Nephron progenitor cell (in vitro differentiated cells): Measurements from ENCODE around the gene CUL9.
A peak's percentile ranks its signal among the peaks of the same experiment; 100 is the strongest.

Experiments
- DNase-seq: peaks from one replicate; pipeline ENCODE4 v3.0.0; 2021
- H3K27ac Mint-ChIP-seq: 2 replicates; pipeline ENCODE4 v1.8.0; 2021; ENCODE audit warnings: mild to moderate bottlenecking, moderate library complexity, mixed read lengths
- H3K27me3 Mint-ChIP-seq: 2 replicates; pipeline ENCODE4 v1.8.0; 2021; ENCODE audit warnings: mild to moderate bottlenecking, low read depth, mixed read lengths; ENCODE audit not compliant: poor library complexity
- H3K36me3 Mint-ChIP-seq: 2 replicates; pipeline ENCODE4 v1.8.0; 2021; ENCODE audit warnings: low read depth, mixed read lengths
- H3K4me1 Mint-ChIP-seq: 2 replicates; pipeline ENCODE4 v1.8.0; 2021; ENCODE audit warnings: mixed read lengths
- H3K4me3 Mint-ChIP-seq: 2 replicates; pipeline ENCODE4 v1.8.0; 2021; ENCODE audit warnings: mild to moderate bottlenecking, moderate library complexity, mixed read lengths
- H3K9me3 Mint-ChIP-seq: 2 replicates; pipeline ENCODE4 v1.8.0; 2021; ENCODE audit warnings: mild to moderate bottlenecking, moderate library complexity, mixed read lengths
- CTCF ChIP-seq: fragments of 200-600 bp; sonication (generic); IDR thresholded peaks from 2 replicates; pipeline ENCODE4 v1.5.0; 2021; ENCODE audit warnings: antibody characterized with exemption

CUL9 gene

GRCh38 chr6:43196337-43196736 is 14.3 kb downstream of the CUL9 start:
- Mint-ChIP-seq H3K36me3 (peaks cover 38% of the 10 kb centered on the region), H3K4me1 (peaks cover 17% of the 10 kb centered on the region), H3K9me3 (no peaks in the 10 kb centered on the region), H3K27me3 (no peaks in the 10 kb centered on the region), H3K27ac (peak overlapping the region; percentile 86), H3K4me3 (no peak overlapping the region)
- TF ChIP-seq CTCF, result no peak
- DNase-seq, result no peak

GRCh38 chr6:43199912-43200311 is 17.9 kb downstream of the CUL9 start:
- Mint-ChIP-seq H3K27me3 (peaks cover 4% of the 10 kb centered on the region), H3K9me3 (no peaks in the 10 kb centered on the region), H3K4me3 (no peak overlapping the region), H3K36me3 (peaks cover 19% of the 10 kb centered on the region), H3K4me1 (peaks cover 17% of the 10 kb centered on the region), H3K27ac (no peak overlapping the region)
- no peak for DNase-seq
- TF ChIP-seq CTCF, result no peak

- no peaks in the 10 kb centered on the region for H3K9me3 Mint-ChIP-seq
- no peak for TF ChIP-seq CTCF
- no peak overlapping the region for H3K27ac Mint-ChIP-seq
- peaks cover 4% of the 10 kb centered on the region for H3K27me3 Mint-ChIP-seq
- H3K4me3 Mint-ChIP-seq, result no peak overlapping the region
- peaks cover 19% of the 10 kb centered on the region for H3K36me3 Mint-ChIP-seq
- peaks cover 13% of the 10 kb centered on the region for H3K4me1 Mint-ChIP-seq
- DNase-seq, result no peak
These were observed 18.5 kb downstream of the CUL9 start for GRCh38 chr6:43200541-43200940.

- H3K9me3 Mint-ChIP-seq, result no peaks in the 10 kb centered on the region
- peaks cover 24% of the 10 kb centered on the region for H3K36me3 Mint-ChIP-seq
- peaks cover 4% of the 10 kb centered on the region for H3K27me3 Mint-ChIP-seq
- no peak overlapping the region for H3K4me3 Mint-ChIP-seq
- H3K4me1 Mint-ChIP-seq, result no peaks in the 10 kb centered on the region
- DNase-seq, result no peak
- no peak for TF ChIP-seq CTCF
- H3K27ac Mint-ChIP-seq, result no peak overlapping the region
These were observed 20.5 kb downstream of the CUL9 start for GRCh38 chr6:43202451-43202850.

- no peak overlapping the region for H3K27ac Mint-ChIP-seq
- H3K27me3 Mint-ChIP-seq, result peaks cover 4% of the 10 kb centered on the region
- no peak for DNase-seq
- TF ChIP-seq CTCF, result no peak
- peaks cover 24% of the 10 kb centered on the region for H3K36me3 Mint-ChIP-seq
- no peaks in the 10 kb centered on the region for H3K9me3 Mint-ChIP-seq
- H3K4me3 Mint-ChIP-seq, result no peak overlapping the region
- no peaks in the 10 kb centered on the region for H3K4me1 Mint-ChIP-seq
These were observed 21.2 kb downstream of the CUL9 start for GRCh38 chr6:43203029-43203717.

GRCh38 chr6:43203718-43204095 is 21.7 kb downstream of the CUL9 start:
- no peak for DNase-seq
- H3K4me3 Mint-ChIP-seq, result no peak overlapping the region
- H3K9me3 Mint-ChIP-seq, result no peaks in the 10 kb centered on the region
- TF ChIP-seq CTCF, result no peak
- H3K27ac Mint-ChIP-seq, result no peak overlapping the region
- peaks cover 24% of the 10 kb centered on the region for H3K36me3 Mint-ChIP-seq
- H3K4me1 Mint-ChIP-seq, result no peaks in the 10 kb centered on the region
- H3K27me3 Mint-ChIP-seq, result peaks cover 4% of the 10 kb centered on the region
